ENCODE results near the gene MORN1. TPM values are rescaled to one million over a fixed set of nuclear protein-coding genes. Genes with fewer than 3 reads are reported as not detected.

MORN1 gene
- total and polyA plus RNA-seq, 11 donors, result 2.2 to 8.2 (median 3.8) TPM

DNA sequence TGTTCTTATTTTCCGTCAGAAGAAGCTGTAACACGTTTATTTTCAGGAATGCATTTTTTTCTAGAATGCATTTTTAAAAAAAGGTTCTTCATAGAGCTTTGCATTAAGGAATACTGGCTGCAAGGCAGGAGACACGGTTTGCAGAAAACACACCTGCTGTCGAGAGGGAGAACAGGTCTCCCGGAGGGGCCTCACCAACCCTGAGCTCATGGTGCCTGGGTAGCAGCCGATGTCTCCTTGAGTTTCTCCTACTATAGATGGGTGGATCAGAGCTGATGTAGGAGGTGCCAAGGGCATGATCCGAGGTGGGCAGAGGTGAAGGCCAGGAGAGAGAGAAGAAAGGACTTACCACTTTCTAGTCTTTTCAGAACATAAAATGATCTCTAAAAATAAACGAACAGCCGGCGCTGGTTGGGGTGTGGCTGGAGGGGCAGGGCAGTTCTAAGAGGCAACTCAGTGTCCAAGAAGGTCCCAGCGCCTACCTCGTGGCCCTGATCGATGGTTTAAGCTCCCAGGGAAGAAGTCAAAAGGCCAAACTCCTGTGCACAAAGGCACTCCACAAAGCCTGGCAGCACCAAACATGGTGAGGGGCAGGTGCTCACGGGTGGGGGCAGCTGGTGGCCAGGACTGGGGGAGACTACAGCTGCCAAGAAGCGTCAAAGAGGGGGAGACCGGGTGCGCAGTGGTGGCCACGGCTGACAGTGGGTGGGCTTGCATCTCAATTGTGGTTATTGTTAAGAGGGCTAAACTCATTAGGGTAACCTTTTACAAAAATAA lies 12.2 kb downstream of the MORN1 start:
- no peak for ATAC-seq
- Histone ChIP-seq H3K4me3 (no peak overlapping the region), H3K4me1 (peaks cover 0 to 15% (median 8%) of the 10 kb centered on the region in 12 donors), H3K27me3 (no peaks in the 10 kb centered on the region), H3K27ac (no peak overlapping the region), H3K9me3 (no peaks in the 10 kb centered on the region), H3K36me3 (no peaks in the 10 kb centered on the region)
- TF ChIP-seq, protein P1, sequence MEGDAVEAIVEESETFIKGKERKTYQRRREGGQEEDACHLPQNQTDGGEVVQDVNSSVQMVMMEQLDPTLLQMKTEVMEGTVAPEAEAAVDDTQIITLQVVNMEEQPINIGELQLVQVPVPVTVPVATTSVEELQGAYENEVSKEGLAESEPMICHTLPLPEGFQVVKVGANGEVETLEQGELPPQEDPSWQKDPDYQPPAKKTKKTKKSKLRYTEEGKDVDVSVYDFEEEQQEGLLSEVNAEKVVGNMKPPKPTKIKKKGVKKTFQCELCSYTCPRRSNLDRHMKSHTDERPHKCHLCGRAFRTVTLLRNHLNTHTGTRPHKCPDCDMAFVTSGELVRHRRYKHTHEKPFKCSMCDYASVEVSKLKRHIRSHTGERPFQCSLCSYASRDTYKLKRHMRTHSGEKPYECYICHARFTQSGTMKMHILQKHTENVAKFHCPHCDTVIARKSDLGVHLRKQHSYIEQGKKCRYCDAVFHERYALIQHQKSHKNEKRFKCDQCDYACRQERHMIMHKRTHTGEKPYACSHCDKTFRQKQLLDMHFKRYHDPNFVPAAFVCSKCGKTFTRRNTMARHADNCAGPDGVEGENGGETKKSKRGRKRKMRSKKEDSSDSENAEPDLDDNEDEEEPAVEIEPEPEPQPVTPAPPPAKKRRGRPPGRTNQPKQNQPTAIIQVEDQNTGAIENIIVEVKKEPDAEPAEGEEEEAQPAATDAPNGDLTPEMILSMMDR (IDR thresholded peaks at IDR 0.05), result no peak
- TF ChIP-seq POLR2A (IDR thresholded peaks at IDR 0.05), result no peak
- peak in 3 of 5 donors; percentile 10 to 20 (median 10) for DNase-seq
- intact Hi-C loops (cut with DNase I), result loop anchor here in 2 of 10 donors (5.0 kb wide), 2 partner anchors 47 to 57 kb away; no protein-coding TSS in a partner anchor
- WGBS, 4 donors, result 85 to 90% (median 88%) methylated on average over 18 of the region's 18 CpGs

DNA sequence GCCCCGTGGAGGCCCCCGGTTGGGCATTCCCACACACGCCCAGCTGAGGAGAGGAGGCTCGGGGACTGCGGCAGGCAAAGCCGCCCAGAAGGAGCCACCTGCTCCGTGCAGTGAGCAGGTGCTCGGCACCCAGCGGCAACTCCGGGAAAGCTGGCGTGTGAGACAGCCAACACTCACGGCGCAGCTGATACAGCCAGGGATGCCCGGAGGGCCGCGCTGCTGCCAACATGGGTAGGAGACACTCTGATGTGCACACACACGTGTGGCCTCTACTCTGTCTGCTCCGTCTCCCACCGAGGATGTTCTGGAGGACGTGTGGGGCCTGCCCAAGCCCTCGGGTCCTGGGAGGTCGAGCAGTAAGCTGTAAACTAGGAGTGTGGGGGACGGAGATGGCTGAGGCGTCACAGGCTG lies 12.9 kb downstream of the MORN1 start:
- Histone ChIP-seq H3K36me3 (no peaks in the 10 kb centered on the region), H3K27me3 (no peaks in the 10 kb centered on the region), H3K4me3 (no peak overlapping the region), H3K27ac (no peak overlapping the region), H3K4me1 (peaks cover 0 to 15% (median 8%) of the 10 kb centered on the region in 12 donors), H3K9me3 (no peaks in the 10 kb centered on the region)
- intact Hi-C loops (cut with DNase I), result loop anchor here in 2 of 10 donors (5.0 kb wide), 2 partner anchors 46 to 56 kb away; no protein-coding TSS in a partner anchor
- ATAC-seq (no peak), DNase-seq (peak in 3 of 5 donors; percentile 17 to 60 (median 20))
- TF ChIP-seq POLR2A (IDR thresholded peaks at IDR 0.05), result no peak
- TF ChIP-seq, protein P1 (IDR thresholded peaks at IDR 0.05), result no peak
- 87 to 98% (median 92%) methylated on average over 4 to 24 of the region's 24 CpGs for WGBS, 4 donors

DNA sequence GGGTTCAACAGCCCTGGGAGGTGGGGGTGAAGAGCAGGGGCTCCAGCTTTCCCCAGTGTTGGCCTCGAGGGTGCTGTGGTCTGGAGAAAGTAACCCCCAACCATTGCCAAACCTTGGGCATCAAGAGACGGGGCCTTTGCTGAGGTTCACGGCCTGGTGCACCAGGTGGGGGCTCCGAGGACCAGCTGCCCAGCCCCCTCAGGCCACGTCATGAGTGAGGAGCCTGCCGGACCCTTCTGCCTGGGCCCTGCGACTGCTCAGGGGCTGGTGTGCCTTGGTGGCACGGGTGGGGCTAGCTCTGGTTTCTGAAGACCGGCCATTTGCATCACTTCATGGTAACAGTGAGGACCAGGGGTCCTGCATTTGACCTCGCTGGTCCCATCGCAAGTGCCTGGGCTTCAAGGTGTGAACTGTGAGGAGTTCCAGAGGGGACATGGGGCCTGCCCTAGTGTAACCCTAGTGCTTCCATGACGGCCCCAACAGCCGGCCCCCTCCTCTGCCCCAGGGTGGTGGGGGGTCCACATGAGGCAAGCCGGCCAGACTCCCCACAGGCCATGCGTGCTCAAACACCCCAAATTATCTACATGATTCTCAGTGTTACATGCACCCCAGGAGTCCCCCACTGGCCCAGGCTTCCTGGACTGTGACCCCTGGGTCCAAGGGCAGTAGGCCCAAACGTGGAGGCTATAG lies 13.5 kb downstream of the MORN1 start:
- 86 to 93% (median 88%) methylated on average over 7 to 16 of the region's 16 CpGs for WGBS, 4 donors
- Histone ChIP-seq H3K9me3 (no peaks in the 10 kb centered on the region), H3K4me3 (no peak overlapping the region), H3K27ac (no peak overlapping the region), H3K4me1 (peaks cover 0 to 15% (median 8%) of the 10 kb centered on the region in 12 donors), H3K36me3 (no peaks in the 10 kb centered on the region), H3K27me3 (no peaks in the 10 kb centered on the region)
- TF ChIP-seq POLR2A (IDR thresholded peaks at IDR 0.05), result no peak
- TF ChIP-seq, protein P1 (IDR thresholded peaks at IDR 0.05), result no peak
- ATAC-seq (no peak), DNase-seq (peak in 3 of 5 donors; percentile 13 to 54 (median 15))
- intact Hi-C loops (cut with DNase I), result loop anchor here in 2 of 10 donors (5.0 kb wide), 2 partner anchors 46 to 56 kb away; no protein-coding TSS in a partner anchor
